ENCODE results near the gene PCDHB6.
"Not testable (repeated sequence)": the region's sequence is repeated elsewhere in the genome, so short reads cannot be mapped to it uniquely, and the experiment has no call there.

PCDHB6 gene

GRCh38 chr5:141172381-141173204 lies 22.7 kb downstream of the PCDHB6 start, which contains the start of gene PCDHB7:
TSS of gene PCDHB7 (plus strand) at chr5:141172644. CDS start at chr5:141172836, 192 bp downstream.
- peak in 1 of 2 donors; percentile 10 for DNase-seq

GRCh38 chr5:141174291-141175104 lies 24.6 kb downstream of the PCDHB6 start:
- not testable (repeated sequence) for DNase-seq

GRCh38 chr5:141175933-141176332 lies 26.1 kb downstream of the PCDHB6 start:
- DNase-seq: no peak

- not testable (repeated sequence) for DNase-seq
Measured at GRCh38 chr5:141177577-141178191, 27.8 kb downstream of the PCDHB6 start, which contains the start of gene PCDHB8. TSS of gene PCDHB8 (plus strand) at chr5:141177790. CDS start at chr5:141178035, 245 bp downstream.

GRCh38 chr5:141179371-141179770 lies 29.5 kb downstream of the PCDHB6 start:
- not testable (repeated sequence) for DNase-seq

- not testable (repeated sequence) for DNase-seq
Measured at GRCh38 chr5:141179876-141180275, 30.0 kb downstream of the PCDHB6 start.

- DNase-seq: no peak
Measured at GRCh38 chr5:141180313-141180712, 30.5 kb downstream of the PCDHB6 start.

- no peak for DNase-seq
Measured at GRCh38 chr5:141182248-141182647, 32.4 kb downstream of the PCDHB6 start, which contains the start of gene PCDHB16. TSS of gene PCDHB16 (plus strand) at chr5:141182387. CDS start at chr5:141182560, 173 bp downstream.

GRCh38 chr5:141184117-141184855 lies 34.4 kb downstream of the PCDHB6 start:
- DNase-seq: not testable (repeated sequence)

GRCh38 chr5:141186897-141187512 lies 37.1 kb downstream of the PCDHB6 start, which contains the start of gene PCDHB9:
TSS of gene PCDHB9 (plus strand) at chr5:141187161. CDS start at chr5:141187319, 158 bp downstream.
- peak in 1 of 2 donors; percentile 23 for DNase-seq

- not testable (repeated sequence) for DNase-seq
Measured at GRCh38 chr5:141188682-141189081, 38.8 kb downstream of the PCDHB6 start.

GRCh38 chr5:141189131-141189530 lies 39.3 kb downstream of the PCDHB6 start:
- not testable (repeated sequence) for DNase-seq

- peak in 1 of 2 donors; percentile 22 for DNase-seq
Measured at GRCh38 chr5:141192110-141192725, 42.4 kb downstream of the PCDHB6 start, which contains the start of gene PCDHB10. TSS of gene PCDHB10 (plus strand) at chr5:141192353. CDS start at chr5:141192553, 200 bp downstream.

GRCh38 chr5:141194332-141194731 lies 44.5 kb downstream of the PCDHB6 start:
- DNase-seq: not testable (repeated sequence)

GRCh38 chr5:141196363-141196762 lies 46.5 kb downstream of the PCDHB6 start:
- no peak for DNase-seq

- peak in 1 of 2 donors; percentile 5 for DNase-seq
Measured at GRCh38 chr5:141199359-141200235, 49.7 kb downstream of the PCDHB6 start, which contains the start of gene PCDHB11. TSS of gene PCDHB11 (plus strand) at chr5:141199627. CDS start at chr5:141199775, 148 bp downstream.

- not testable (repeated sequence) for DNase-seq
Measured at GRCh38 chr5:141201126-141201525, 51.3 kb downstream of the PCDHB6 start.

- DNase-seq: not testable (repeated sequence)
Measured at GRCh38 chr5:141201646-141202045, 51.8 kb downstream of the PCDHB6 start.

Measured in CD4-positive, alpha-beta T cell treated with Interleukin-1 beta for 1 hour (primary cell).